ENCODE measurements around the gene LILRB3. TPM values are rescaled to one million over a fixed set of nuclear protein-coding genes. Genes with fewer than 3 reads are reported as not detected.
"Not testable (repeated sequence)": the region's sequence is repeated elsewhere in the genome, so short reads cannot be mapped to it uniquely, and the experiment has no call there.

LILRB3 gene
- polyA plus RNA-seq (2013, experiment 1 of 2; ENCODE audit: insufficient read length): 0.54 TPM
- 0.28 TPM for polyA plus RNA-seq (2013, experiment 2 of 2; ENCODE audit: insufficient read length)

GRCh38 chr19:54222474-54223276, at the start of gene LILRB3:
LILRB3 (minus strand) TSS chr19:54223007; CDS start chr19:54222976, 31 bp downstream.
- not testable (repeated sequence) for DNase-seq

GRCh38 chr19:54272181-54272580, 49.4 kb upstream of the LILRB3 start:
- not testable (repeated sequence) for DNase-seq

GRCh38 chr19:54271587-54271986, 48.8 kb upstream of the LILRB3 start:
- not testable (repeated sequence) for DNase-seq

GRCh38 chr19:54271106-54271505, 48.3 kb upstream of the LILRB3 start:
- no peak for DNase-seq

- no peak for DNase-seq
Observed at GRCh38 chr19:54268936-54269335, 46.1 kb upstream of the LILRB3 start.

GRCh38 chr19:54266133-54266532, 43.3 kb upstream of the LILRB3 start:
- DNase-seq: peak; percentile 57

GRCh38 chr19:54262470-54262869, 39.7 kb upstream of the LILRB3 start:
- DNase-seq: no peak

GRCh38 chr19:54262066-54262465, 39.3 kb upstream of the LILRB3 start:
- no peak for DNase-seq

- DNase-seq: no peak
Observed at GRCh38 chr19:54257116-54257480, 34.3 kb upstream of the LILRB3 start, which contains the start of gene LILRB5. LILRB5 (minus strand) TSS chr19:54257273; CDS start chr19:54257193, 80 bp downstream.

- DNase-seq: no peak
Observed at GRCh38 chr19:54256250-54257115, 33.7 kb upstream of the LILRB3 start.

GRCh38 chr19:54255105-54255775, 32.4 kb upstream of the LILRB3 start:
- DNase-seq: no peak

GRCh38 chr19:54254195-54254906, 31.5 kb upstream of the LILRB3 start:
- DNase-seq: no peak

GRCh38 chr19:54253331-54254194, 30.8 kb upstream of the LILRB3 start:
- DNase-seq: no peak

GRCh38 chr19:54252845-54253244, 30.0 kb upstream of the LILRB3 start:
- DNase-seq: no peak

- DNase-seq: no peak
Observed at GRCh38 chr19:54252243-54252642, 29.4 kb upstream of the LILRB3 start.

GRCh38 chr19:54248016-54248601, 25.3 kb upstream of the LILRB3 start:
- peak; percentile 8 for DNase-seq

- no peak for DNase-seq
Observed at GRCh38 chr19:54247106-54247930, 24.5 kb upstream of the LILRB3 start.

- no peak for DNase-seq
Observed at GRCh38 chr19:54245936-54246335, 23.1 kb upstream of the LILRB3 start.

- DNase-seq: not testable (repeated sequence)
Observed at GRCh38 chr19:54243809-54244208, 21.0 kb upstream of the LILRB3 start.

- not testable (repeated sequence) for DNase-seq
Observed at GRCh38 chr19:54242646-54243045, 19.8 kb upstream of the LILRB3 start, which contains the start of gene LILRA6. LILRA6 (minus strand) TSS chr19:54242790.
